ENCODE measurements around the gene RSPH1. TPM values are rescaled to one million over a fixed set of nuclear protein-coding genes. Genes with fewer than 3 reads are reported as not detected.
"Not testable (repeated sequence)": the region's sequence is repeated elsewhere in the genome, so short reads cannot be mapped to it uniquely, and the experiment has no call there.

The RSPH1 gene
- total and polyA plus RNA-seq, 2 of the 4 experiments (the other 2 are of a cell fraction): not detected

GRCh38 chr21:42469726-42470125 lies 26.3 kb downstream of the RSPH1 start:
- H3K27ac ChIP-seq (ENCODE audit: insufficient read depth, low read length); H2BK120ac ChIP-seq (ENCODE audit: low read depth, low read length); H3K4me3 ChIP-seq (ENCODE audit: insufficient read depth, low read depth, low read length); H4K5ac ChIP-seq (ENCODE audit: low read depth, low read length); H3K27me3 ChIP-seq (ENCODE audit: control insufficient read depth, insufficient read depth, low read length); BruUV-seq (replicated peaks); H2BK15ac ChIP-seq (ENCODE audit: low read depth, low read length); H2AFZ ChIP-seq (replicated peaks; ENCODE audit: low read length, poor library complexity); H3K9me1 ChIP-seq (ENCODE audit: insufficient read depth, low read length); H3K4me2 ChIP-seq (ENCODE audit: low read depth, low read length); DNase-seq; H4K20me1 ChIP-seq (ENCODE audit: insufficient read depth, low read length); H2BK20ac ChIP-seq (ENCODE audit: low read depth, low read length); H3K36me3 ChIP-seq (ENCODE audit: control insufficient read depth, insufficient read depth, low read length); H2BK5ac ChIP-seq (ENCODE audit: low read depth, low read length, poor library complexity, severe bottlenecking); H3K9ac ChIP-seq (ENCODE audit: low read depth, low read length); H4K91ac ChIP-seq (ENCODE audit: insufficient read depth, low read depth, low read length); H4K8ac ChIP-seq (ENCODE audit: low read depth in 2 of 2, low read length in 2 of 2); H2AK5ac ChIP-seq (ENCODE audit: low read depth, low read length); H3K79me1 ChIP-seq (ENCODE audit: low read depth in 1 of 2, low read length in 2 of 2); dilution Hi-C loops (cut with HindIII; ENCODE audit: low sequenced_read_pairs, unreplicated experiment); H3K18ac ChIP-seq (ENCODE audit: low read depth, low read length); ATAC-seq (ENCODE audit: low read depth); H3K56ac ChIP-seq (ENCODE audit: extremely low read depth, insufficient read depth, low read length); in situ Hi-C loops (cut with MboI; ENCODE audit: low sequenced_read_pairs); H3K14ac ChIP-seq (replicated peaks; ENCODE audit: low read depth, low read length); H2AK9ac ChIP-seq (replicated peaks; ENCODE audit: low read depth, low read length, poor library complexity); intact Hi-C loops (cut with micrococcal nuclease); H3K9me3 ChIP-seq (ENCODE audit: control insufficient read depth, insufficient read depth, low read length); POLR2A ChIA-PET (ENCODE audit: unreplicated experiment); H3K4ac ChIP-seq (ENCODE audit: low read depth, low read length); CTCF ChIA-PET; H3K23ac ChIP-seq (ENCODE audit: low read depth, low read length); H3K4me1 ChIP-seq (ENCODE audit: control insufficient read depth, insufficient read depth, low read length): not testable (repeated sequence)
- no CpG with 5 or more reads among the region's 4 CpGs for WGBS, 2 experiments (ENCODE audit: extremely low coverage in 2 of 2, insufficient read length in 1 of 2)

Data from IMR-90 (cell line).